WTC11 (cell line): ENCODE measurements around the gene ZBTB7B.
A peak's percentile ranks its signal among the peaks of the same experiment; 100 is the strongest.

Experiments used
- E2F4 ChIP-seq: sonication (generic); formaldehyde crosslinking; IDR thresholded peaks from 2 replicates; pipeline ENCODE4 v1.8.1; 2022; ENCODE audit warnings: low read depth, mild to moderate bottlenecking, moderate library complexity, missing genetic modification reagents, borderline replicate concordance
- FOXJ3 ChIP-seq: sonication (generic); formaldehyde crosslinking; IDR thresholded peaks from 2 replicates; pipeline ENCODE4 v1.9.0; 2021; ENCODE audit warnings: missing genetic modification reagents, mild to moderate bottlenecking, borderline replicate concordance
- FOXK1 ChIP-seq: sonication (generic); formaldehyde crosslinking; IDR thresholded peaks from 2 replicates; pipeline ENCODE4 v1.8.0; 2022; ENCODE audit warnings: mild to moderate bottlenecking, moderate library complexity, missing genetic modification reagents
- NR2C2 ChIP-seq: sonication (generic); formaldehyde crosslinking; IDR thresholded peaks from 2 replicates; pipeline ENCODE4 v1.8.0; 2022; ENCODE audit warnings: mild to moderate bottlenecking, missing genetic modification reagents
- TF ChIP-seq, protein P1 (sequence below): fragments of 200-600 bp; IDR thresholded peaks from 2 replicates; pipeline ENCODE4 v1.8.0; 2022; ENCODE audit warnings: antibody characterized with exemption
- TF ChIP-seq, protein P2 (sequence below): sonication (generic); formaldehyde crosslinking; IDR thresholded peaks from 2 replicates; pipeline ENCODE4 v1.8.1; 2022; ENCODE audit warnings: low read depth, missing genetic modification reagents, borderline replicate concordance

- TF ChIP-seq, protein P1, sequence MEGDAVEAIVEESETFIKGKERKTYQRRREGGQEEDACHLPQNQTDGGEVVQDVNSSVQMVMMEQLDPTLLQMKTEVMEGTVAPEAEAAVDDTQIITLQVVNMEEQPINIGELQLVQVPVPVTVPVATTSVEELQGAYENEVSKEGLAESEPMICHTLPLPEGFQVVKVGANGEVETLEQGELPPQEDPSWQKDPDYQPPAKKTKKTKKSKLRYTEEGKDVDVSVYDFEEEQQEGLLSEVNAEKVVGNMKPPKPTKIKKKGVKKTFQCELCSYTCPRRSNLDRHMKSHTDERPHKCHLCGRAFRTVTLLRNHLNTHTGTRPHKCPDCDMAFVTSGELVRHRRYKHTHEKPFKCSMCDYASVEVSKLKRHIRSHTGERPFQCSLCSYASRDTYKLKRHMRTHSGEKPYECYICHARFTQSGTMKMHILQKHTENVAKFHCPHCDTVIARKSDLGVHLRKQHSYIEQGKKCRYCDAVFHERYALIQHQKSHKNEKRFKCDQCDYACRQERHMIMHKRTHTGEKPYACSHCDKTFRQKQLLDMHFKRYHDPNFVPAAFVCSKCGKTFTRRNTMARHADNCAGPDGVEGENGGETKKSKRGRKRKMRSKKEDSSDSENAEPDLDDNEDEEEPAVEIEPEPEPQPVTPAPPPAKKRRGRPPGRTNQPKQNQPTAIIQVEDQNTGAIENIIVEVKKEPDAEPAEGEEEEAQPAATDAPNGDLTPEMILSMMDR = peak; percentile 67
- TF ChIP-seq NR2C2 (CRISPR knock-in tag) (no peak), E2F4 (CRISPR knock-in tag) (no peak), FOXK1 (CRISPR knock-in tag) (no peak), FOXJ3 (CRISPR knock-in tag) (no peak)
- TF ChIP-seq, protein P2, sequence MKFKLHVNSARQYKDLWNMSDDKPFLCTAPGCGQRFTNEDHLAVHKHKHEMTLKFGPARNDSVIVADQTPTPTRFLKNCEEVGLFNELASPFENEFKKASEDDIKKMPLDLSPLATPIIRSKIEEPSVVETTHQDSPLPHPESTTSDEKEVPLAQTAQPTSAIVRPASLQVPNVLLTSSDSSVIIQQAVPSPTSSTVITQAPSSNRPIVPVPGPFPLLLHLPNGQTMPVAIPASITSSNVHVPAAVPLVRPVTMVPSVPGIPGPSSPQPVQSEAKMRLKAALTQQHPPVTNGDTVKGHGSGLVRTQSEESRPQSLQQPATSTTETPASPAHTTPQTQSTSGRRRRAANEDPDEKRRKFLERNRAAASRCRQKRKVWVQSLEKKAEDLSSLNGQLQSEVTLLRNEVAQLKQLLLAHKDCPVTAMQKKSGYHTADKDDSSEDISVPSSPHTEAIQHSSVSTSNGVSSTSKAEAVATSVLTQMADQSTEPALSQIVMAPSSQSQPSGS (CRISPR knock-in tag) = no peak
These were observed 60.3 kb downstream of the ZBTB7B start for GRCh38 chr1:155062702-155063411.
